ENCODE results near the gene BMP8A.

DNA sequence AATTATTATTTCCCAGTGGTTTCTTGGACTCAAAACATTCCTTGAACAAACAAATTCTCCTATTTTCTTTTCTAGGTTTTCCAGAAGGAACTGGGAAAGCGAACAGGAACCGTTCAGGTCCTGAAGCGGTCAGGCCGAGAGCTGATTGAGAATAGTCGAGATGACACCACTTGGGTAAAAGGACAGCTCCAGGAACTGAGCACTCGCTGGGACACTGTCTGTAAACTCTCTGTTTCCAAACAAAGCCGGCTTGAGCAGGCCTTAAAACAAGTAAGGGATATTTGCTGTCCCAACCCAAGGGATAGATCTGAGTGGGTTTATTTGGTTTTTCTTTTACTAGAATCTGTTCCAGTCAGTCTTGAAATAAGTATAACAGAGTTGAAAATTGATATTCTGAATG, 39.4 kb upstream of the BMP8A start:
- TF ChIP-seq POLR2AphosphoS5 (IDR thresholded peaks at IDR 0.05), result no peak
- TF ChIP-seq, protein P1, sequence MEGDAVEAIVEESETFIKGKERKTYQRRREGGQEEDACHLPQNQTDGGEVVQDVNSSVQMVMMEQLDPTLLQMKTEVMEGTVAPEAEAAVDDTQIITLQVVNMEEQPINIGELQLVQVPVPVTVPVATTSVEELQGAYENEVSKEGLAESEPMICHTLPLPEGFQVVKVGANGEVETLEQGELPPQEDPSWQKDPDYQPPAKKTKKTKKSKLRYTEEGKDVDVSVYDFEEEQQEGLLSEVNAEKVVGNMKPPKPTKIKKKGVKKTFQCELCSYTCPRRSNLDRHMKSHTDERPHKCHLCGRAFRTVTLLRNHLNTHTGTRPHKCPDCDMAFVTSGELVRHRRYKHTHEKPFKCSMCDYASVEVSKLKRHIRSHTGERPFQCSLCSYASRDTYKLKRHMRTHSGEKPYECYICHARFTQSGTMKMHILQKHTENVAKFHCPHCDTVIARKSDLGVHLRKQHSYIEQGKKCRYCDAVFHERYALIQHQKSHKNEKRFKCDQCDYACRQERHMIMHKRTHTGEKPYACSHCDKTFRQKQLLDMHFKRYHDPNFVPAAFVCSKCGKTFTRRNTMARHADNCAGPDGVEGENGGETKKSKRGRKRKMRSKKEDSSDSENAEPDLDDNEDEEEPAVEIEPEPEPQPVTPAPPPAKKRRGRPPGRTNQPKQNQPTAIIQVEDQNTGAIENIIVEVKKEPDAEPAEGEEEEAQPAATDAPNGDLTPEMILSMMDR (IDR thresholded peaks at IDR 0.05), result no peak
